ENCODE results near the gene ING3. TPM values are rescaled to one million over a fixed set of nuclear protein-coding genes. Genes with fewer than 3 reads are reported as not detected.
A peak's percentile ranks its signal among the peaks of the same experiment; 100 is the strongest.

The ING3 gene
- 16.8 and 65.4 TPM in 2 replicates for total RNA-seq (2011; cell fraction: chromatin; rRNA removed; ENCODE audit: low replicate concordance)
- 11.8 and 15.3 TPM in 2 replicates for total RNA-seq (2011; cell fraction: nucleolus; rRNA removed)
- total RNA-seq (2011; cell fraction: nucleoplasm; rRNA removed): 29.0 and 51.5 TPM in 2 replicates
- total RNA-seq (2014; rRNA removed) (19.8 and 22.8 TPM in 2 replicates), total RNA-seq (2014; rRNA removed; fragmentation: Illumina TruSeq; extraction: Trizol) (50.4 and 59.3 TPM in 2 replicates), total RNA-seq (2015; rRNA removed; fragmentation: Illumina TruSeq; extraction: Trizol) (38.8 and 43.9 TPM in 2 replicates), total RNA-seq (2021) (37.0 and 38.1 TPM in 2 replicates), polyA plus RNA-seq (2011; rRNA removed) (38.2 and 54.6 TPM in 2 replicates), polyA plus RNA-seq (2014; fragmentation: Illumina TruSeq; extraction: Trizol) (50.3 and 58.0 TPM in 2 replicates), polyA plus RNA-seq (2014; fragmentation: Nextera tagmentation; extraction: Ambion mirVana) (100 to 1,000 TPM; 216 to 233 TPM), polyA plus RNA-seq (2014; rRNA removed) (36.0 and 43.8 TPM in 2 replicates), polyA minus RNA-seq (2011; rRNA and poly(A)+ RNA removed) (54.3 and 56.3 TPM in 2 replicates), Bru-seq, nascent RNA (percentile 86 among the genes with signal in this experiment), BruChase-seq, experiment 1, labeled RNA remaining after a 2-hour chase (percentile 90 among the genes with signal in this experiment), BruChase-seq, experiment 2, labeled RNA remaining after a 6-hour chase (percentile 92 among the genes with signal in this experiment)
- polyA plus RNA-seq (2011; cell fraction: cytosol; rRNA removed): 8.1 and 14.7 TPM in 2 replicates
- 19.7 and 49.3 TPM in 2 replicates for polyA plus RNA-seq (2011; cell fraction: nucleus; rRNA removed)
- 34.5 and 42.1 TPM in 2 replicates for polyA plus RNA-seq (2012)
- polyA minus RNA-seq (2011; cell fraction: cytosol; rRNA and poly(A)+ RNA removed): 12.3 and 13.2 TPM in 2 replicates
- polyA minus RNA-seq (2011; cell fraction: nucleus; rRNA and poly(A)+ RNA removed): 27.2 and 55.6 TPM in 2 replicates
- long read RNA-seq, experiment 1, transcript ING3-204 (11 exons, 1,447 nt): minor isoform, 11 of 170 reads
- long read RNA-seq, experiment 1, transcript ING3-202 (5 exons, 1,222 nt): minor isoform, 43 of 170 reads
- long read RNA-seq, experiment 1, transcript ING3-201 (12 exons, 3,777 nt): major isoform, 76 of 170 reads
- long read RNA-seq, experiment 1, partial matches to known transcripts: 18 of 170 reads
- long read RNA-seq, experiment 1, other reads (novel, unspliced or antisense): 20 of 170 reads
- long read RNA-seq, experiment 2, transcript ING3-201 (12 exons, 3,777 nt): major isoform, 8 of 40 reads
- long read RNA-seq, experiment 2, partial matches to known transcripts: 9 of 40 reads
- long read RNA-seq, experiment 2, other reads (novel, unspliced or antisense): 18 of 40 reads
- long read RNA-seq, experiment 3, transcript ING3-201 (12 exons, 3,777 nt): major isoform, 19 of 45 reads
- long read RNA-seq, experiment 3, transcript ING3-202 (5 exons, 1,222 nt): minor isoform, 14 of 45 reads
- long read RNA-seq, experiment 3, partial matches to known transcripts: 6 of 45 reads
- long read RNA-seq, experiment 3, other reads (novel, unspliced or antisense): 4 of 45 reads

GRCh38 chr7:120950539-120951308 is at the start of gene ING3:
Gene ING3, plus strand, starts transcription at chr7:120950777. Its CDS starts 120 bp downstream, at chr7:120950897.
- Histone ChIP-seq H3K36me3 (ENCODE audit: control insufficient read depth, insufficient read depth, low read length) (peaks cover 39% of the 10 kb centered on the region), H3K27ac (ENCODE audit: extremely low read depth, low read depth, low read length) (peak within 1 kb of the TSS; percentile 95), H3K27me3 (ENCODE audit: control insufficient read depth in 2 of 2, insufficient read depth in 2 of 2, low read length in 2 of 2) (no peaks in the 10 kb centered on the region), H4K20me1 (replicated peaks; ENCODE audit: control insufficient read depth, insufficient read depth, low read length) (no peaks in the 10 kb centered on the region), H3K9me1 (ENCODE audit: control insufficient read depth, insufficient read depth, low read length) (no peaks in the 10 kb centered on the region), H2AFZ (ENCODE audit: low read depth, low read length) (peak within 1 kb of the TSS; percentile 96), H3K9ac (ENCODE audit: insufficient read depth in 1 of 2, low read depth in 2 of 2, low read length in 2 of 2) (peak within 1 kb of the TSS; percentile 90 to 97), H3K79me2 (ENCODE audit: control insufficient read depth, insufficient read depth, low read length) (peaks cover 30% of the 10 kb centered on the region), H3K4me3 (peak within 1 kb of the TSS; percentile 55), H3K4me1 (replicated peaks in 1 of 2; ENCODE audit: control insufficient read depth in 2 of 2, insufficient read depth in 2 of 2, low read length in 2 of 2) (peaks cover 0 to 5% of the 10 kb centered on the region in 2 experiments; a peak in 2 of 5 replicates), H3K9me3 (replicated peaks; ENCODE audit: control insufficient read depth, insufficient read depth, low read depth, low read length) (no peaks in the 10 kb centered on the region), H3K4me2 (ENCODE audit: insufficient read depth, low read length) (peak within 1 kb of the TSS; percentile 99)
- no TSS peak for BruUV-seq (replicated peaks)
- ChIA-PET CTCF (ENCODE audit: low intra/inter-chr PET ratio) (interaction anchor here (0.6 kb wide), 1 partner anchor 401 kb away, joined by 5 read pairs; no protein-coding TSS in a partner anchor), POLR2A (interaction anchor here (0.6 to 2.4 kb wide), 38 partner anchors 9 to 1196 kb away, joined by 3 to 23 read pairs (median 4); partner anchors contain the start of genes CPED1 and FAM3C)
- DNase-seq (ENCODE audit: extremely low read depth in 1 of 4, low spot score in 3 of 4): peak; percentile 97 to 100 (median 98)
- ATAC-seq: peak; percentile 91
- in situ Hi-C loops (cut with MboI): no loop called here
- WGBS (ENCODE audit: insufficient coverage, low coverage, missing lambda C conversion rate): under 1% methylated on average over 69 of the region's 71 CpGs
- peak; percentile 95 for FAIRE-seq
- intact Hi-C loops (cut with micrococcal nuclease): loop anchor here (1.0 to 5.0 kb wide), 3 partner anchors 37 to 447 kb away; partner anchors contain the start of gene FAM3C
- TF ChIP-seq ZBTB12 (CRISPR knock-in tag; IDR thresholded peaks at IDR 0.05): peak; percentile 95
- TF ChIP-seq SAFB2 (IDR thresholded peaks at IDR 0.05; ENCODE audit: borderline replicate concordance, low read depth, low read length, severe bottlenecking): no peak
- TF ChIP-seq PHB2 (IDR thresholded peaks at IDR 0.05; ENCODE audit: low read depth): no peak
- no peak for TF ChIP-seq PRMT5 (CRISPR knock-in tag; IDR thresholded peaks at IDR 0.05)
- TF ChIP-seq PRDM10 (IDR thresholded peaks at IDR 0.05; ENCODE audit: partially characterized antibody): no peak
- TF ChIP-seq HNRNPUL1 (IDR thresholded peaks at IDR 0.05; ENCODE audit: low read length): no peak
- peak; percentile 23; the same call in 1 of the 2 replicates for TF ChIP-seq ESRRA (IDR thresholded peaks at IDR 0.05; ENCODE audit: borderline replicate concordance, low read depth)
- peak; percentile 54; the same call in 1 of the 2 replicates for TF ChIP-seq STAT5A (IDR thresholded peaks at IDR 0.05; ENCODE audit: borderline replicate concordance, low read length)
